ENCODE data around the gene BCL10. TPM values are rescaled to one million over a fixed set of nuclear protein-coding genes. Genes with fewer than 3 reads are reported as not detected.

The BCL10 gene
- total and polyA plus RNA-seq, 2 of the 8 experiments (the other 6 are each of a cell fraction or from before 2014, with no cell fraction given): 7.4 to 29.6 TPM

DNA sequence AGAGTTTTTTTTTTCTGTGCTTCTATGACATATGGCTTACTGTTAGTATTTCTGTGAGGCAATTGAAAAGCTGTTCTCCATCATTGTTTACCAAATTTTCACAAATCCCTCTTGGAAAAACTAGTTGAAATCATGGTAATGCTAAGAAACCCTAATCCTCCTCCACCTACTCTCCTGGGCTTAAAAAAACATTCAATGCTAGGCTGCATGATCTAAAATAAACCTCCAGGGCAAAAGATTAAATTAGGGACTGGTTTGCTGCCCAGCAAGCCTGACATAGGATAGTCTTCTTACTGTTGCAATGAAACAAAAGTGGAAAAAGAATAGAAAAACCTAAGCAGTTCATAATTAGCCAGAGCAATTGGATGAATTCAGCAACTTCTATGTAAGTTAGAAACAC, 33.1 kb downstream of the BCL10 start (continued):
- TF ChIP-seq EP300 (IDR thresholded peaks at IDR 0.05; ENCODE audit: borderline replicate concordance in 1 of 2, low read depth in 2 of 2, low read length in 2 of 2): no peak
- TF ChIP-seq SIRT6 (IDR thresholded peaks at IDR 0.05; ENCODE audit: low read length): no peak
- TF ChIP-seq CBX5 (IDR thresholded peaks at IDR 0.05; ENCODE audit: low read depth, low read length): no peak
- TF ChIP-seq BCL11A (IDR thresholded peaks at IDR 0.05; ENCODE audit: low read depth in 2 of 2, low read length in 2 of 2): no peak
- TF ChIP-seq SUZ12 (IDR thresholded peaks at IDR 0.05; ENCODE audit: low read length): no peak

Data from H1 (cell line).